GM18499 (cell line): Measurements from ENCODE around the gene INO80E.
"Not testable (repeated sequence)": the region's sequence is repeated elsewhere in the genome, so short reads cannot be mapped to it uniquely, and the experiment has no call there.

Experiments
- ATAC-seq: cut with Tn5 transposase; IDR thresholded peaks from one replicate; pipeline ENCODE4 v1.9.1; 2021; ENCODE audit warnings: moderate number of reproducible peaks; ENCODE audit not compliant: insufficient read depth, unreplicated experiment

INO80E gene

DNA sequence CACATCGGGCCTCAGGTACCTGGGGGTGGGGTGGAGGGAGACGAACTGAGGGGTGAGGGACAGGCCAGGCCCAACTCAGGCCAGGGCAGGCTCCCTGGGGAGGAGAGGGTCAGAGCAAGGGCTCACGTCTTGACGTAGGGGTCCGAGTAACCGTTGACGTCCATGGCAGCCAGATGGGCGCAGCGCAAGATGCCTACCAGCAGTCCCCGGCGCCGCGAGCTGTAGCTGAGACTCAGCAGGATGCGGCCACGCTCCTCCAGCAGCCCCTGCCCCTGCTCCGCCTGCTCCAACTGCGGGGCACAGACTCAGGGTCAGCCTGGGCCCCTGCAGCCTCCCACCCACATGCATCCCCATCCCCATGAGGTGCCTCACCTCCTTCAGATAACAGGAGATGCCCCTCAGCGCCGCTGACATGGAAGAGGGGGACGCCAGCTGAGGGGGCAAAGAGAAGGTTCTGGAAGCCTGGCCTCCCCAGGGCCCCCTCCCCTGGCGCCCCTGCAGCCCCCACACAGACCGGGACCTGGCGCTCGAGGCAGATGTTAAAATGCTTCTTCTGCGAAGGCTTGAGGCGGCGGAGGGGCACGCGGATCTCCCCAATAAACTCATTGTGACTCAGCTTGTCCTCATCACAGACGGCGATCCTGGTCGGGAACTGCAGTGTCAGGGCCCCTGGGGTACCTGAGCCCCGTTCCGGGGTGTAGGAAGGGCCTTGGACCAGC, 10.8 kb downstream of the INO80E start:
- no peak for ATAC-seq

DNA sequence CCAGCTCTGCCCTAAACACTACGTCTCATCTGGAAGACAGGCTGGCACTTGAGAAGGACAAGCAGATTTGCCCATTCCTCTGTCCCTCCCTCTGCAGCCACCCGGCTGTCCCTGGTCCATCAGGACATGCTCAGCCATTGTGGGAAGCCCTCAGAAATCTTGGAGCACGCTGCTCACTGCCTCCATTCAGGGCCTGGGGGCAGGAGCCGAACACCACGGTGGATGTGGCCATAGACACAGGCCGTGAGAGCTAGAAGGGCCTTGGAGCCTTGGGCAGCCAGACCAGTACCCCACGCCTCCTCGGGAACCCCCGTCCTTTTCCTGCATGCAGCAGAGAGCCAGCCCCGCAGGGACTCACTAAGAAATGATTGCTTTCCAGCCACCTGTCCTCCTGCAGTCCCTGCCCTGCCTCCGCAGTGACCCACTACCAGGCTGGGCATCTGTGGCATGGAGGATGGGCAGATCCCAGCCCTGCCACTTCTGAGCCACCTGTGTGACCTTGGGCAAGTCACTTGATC, 11.4 kb downstream of the INO80E start:
- ATAC-seq = no peak

DNA sequence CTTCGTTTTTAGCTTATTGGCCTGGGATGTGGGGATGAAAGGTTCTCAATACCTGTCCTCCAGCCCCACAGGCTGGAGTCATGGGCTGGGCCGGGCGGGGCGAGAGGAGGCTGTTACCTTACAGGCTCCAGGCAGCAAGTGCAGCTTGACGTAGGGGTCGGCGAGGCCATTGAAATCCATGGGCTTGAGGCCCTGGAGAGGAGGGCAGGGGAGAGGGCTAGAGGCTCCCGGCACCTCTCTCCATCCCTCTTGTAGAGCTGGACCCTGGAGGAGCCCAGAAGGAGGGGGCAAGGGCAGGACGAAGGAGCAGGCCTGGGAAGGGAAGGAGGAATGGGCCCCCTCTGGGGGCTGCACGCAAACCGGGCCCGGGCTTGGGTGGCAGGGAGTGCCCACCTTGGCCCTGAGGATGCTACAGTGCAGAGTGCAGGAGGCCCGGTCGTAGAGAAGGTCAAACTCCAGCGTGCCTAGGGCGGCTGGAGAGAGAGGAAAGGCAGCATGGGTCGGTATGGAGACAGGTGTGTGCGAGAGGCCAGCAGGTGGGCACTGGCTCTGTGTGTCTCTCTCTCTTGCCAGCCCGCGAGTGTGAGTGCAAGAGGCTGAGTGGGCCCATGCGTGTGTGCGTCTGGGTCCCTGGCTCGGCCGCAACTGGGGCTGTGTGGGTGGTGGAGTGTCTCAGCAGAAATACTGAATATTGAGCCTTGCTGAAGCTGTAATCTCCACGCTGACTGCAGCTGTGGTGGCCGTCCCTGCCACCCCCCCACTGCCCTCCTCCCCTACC, 13.2 kb downstream of the INO80E start:
- ATAC-seq = no peak

DNA sequence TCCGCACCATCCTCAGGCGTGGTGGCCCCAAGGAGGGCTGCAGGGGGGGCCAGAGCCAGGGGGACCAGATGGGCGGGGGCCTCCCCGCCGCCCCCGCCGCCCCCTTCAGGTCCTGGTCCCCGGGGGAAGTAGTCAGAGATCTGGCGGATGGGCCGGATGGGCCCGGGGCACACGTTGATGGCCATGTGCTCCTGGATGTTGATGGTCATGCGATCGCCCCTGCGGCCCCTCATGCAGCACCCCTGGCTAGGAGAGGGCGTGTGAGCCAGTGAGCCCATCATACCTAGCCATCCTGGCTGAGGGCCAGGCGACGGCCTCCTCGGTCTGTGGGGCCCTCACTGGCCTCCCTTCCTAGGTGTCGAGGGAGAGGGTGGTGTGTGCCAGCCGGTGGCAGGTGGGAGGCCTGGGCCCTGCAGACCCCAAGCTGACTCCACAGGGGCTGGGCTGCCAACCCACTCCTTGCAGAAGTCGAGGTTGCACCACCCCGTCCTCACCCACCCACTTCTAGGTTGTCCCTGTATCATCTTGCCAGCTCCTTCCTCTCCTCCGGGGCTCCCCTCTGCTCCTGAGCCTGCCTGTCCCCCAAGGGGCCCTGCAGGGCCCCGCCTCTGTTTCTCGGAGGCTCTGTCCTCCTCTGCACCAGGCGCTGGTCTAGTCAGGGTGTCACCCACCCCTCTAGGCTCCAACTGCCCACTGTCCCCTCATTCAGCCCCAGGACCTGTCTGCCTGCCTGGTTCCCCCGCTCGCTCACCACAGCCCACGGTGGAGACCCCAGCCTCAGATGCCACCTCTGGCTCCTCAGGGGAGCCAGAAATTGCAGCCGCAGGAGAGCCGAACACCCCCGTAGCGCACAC, 14.2 kb downstream of the INO80E start:
- no peak for ATAC-seq

DNA sequence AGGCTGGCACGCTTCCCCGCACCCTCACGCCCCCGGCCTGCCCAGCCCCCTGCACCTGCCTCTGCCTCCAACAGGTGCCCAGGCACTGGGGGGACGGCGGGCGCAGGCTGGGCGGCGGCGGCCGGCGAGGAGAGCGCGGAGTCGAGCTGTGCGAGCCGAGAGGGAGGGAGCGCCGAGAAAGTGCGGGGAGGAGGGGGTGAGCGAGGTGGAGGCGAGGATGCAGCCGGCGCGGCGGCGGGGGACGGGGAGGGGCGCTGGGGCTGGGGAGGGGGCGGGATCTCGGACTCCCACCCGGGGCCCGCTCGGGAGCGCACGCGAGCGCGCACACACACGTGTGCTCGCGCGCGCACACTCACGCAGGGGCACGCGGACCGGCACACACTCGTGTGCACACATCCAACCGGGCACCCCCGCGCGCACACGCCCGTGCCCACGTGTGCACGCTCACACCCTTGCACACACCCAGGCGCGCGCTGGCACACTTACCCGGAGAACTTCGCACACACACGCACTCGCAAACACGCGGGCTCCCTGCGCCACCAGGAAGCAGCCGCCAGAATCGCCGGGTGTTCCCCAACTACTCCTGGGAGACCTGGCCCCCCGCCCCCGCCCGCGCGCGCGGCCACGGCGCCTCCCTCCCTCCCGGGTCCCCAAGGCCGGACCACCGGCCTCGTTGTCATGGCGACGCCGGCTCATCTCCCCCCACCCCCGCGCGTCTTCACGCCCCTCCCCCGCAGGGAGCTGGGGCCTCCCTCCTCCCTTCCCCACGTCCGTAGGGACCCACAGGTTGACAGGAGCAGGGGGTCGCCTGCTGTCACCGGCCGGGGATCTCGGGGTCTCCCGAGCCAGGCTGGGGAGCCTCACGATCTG, 15.0 kb downstream of the INO80E start, which contains the start of gene DOC2A:
DOC2A (minus strand) TSS at position 184 of the 870 bp plus-strand sequence. CDS start 805 bp downstream, outside the sequence.
- no peak for ATAC-seq

DNA sequence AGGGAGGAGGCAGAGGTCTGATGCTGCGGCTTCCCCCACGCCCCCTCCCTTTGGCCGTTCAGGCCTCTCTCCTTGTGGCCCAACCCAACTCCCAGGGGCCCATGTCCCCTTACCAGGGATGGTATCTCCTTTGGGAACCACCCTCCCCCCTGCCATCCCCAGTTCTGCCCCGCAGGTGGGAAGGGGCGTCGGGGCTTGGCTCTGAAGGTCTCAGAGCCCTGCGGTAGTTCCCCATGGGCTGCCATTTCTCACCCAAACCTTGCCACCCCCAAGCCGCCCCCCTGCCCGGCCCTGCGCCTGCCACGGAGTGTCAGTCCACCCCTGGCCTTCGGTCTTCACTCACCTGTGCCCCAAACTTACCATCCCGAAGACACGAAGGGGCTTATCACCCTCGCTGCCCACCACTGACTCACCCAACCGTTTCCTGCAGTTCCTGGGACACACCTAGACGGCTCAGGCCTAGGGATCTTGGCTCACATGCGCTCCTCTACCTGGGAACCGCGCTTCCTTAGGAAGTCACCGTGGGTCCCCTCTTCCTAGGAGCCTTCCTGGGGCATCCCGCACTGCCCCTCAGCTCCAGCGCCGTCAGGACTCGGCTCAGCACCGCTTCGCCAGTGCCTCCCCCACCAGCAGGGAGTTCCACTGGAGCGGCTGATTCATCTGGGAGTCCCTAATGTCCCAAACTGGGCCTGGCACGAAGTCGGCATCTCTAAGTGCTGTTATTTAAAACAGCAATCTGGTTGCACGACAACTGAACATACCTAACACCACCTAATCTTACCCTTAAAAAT, 15.9 kb downstream of the INO80E start:
- ATAC-seq = no peak

- not testable (repeated sequence) for ATAC-seq
Observed at GRCh38 chr16:30012598-30012997, 16.6 kb downstream of the INO80E start.

DNA sequence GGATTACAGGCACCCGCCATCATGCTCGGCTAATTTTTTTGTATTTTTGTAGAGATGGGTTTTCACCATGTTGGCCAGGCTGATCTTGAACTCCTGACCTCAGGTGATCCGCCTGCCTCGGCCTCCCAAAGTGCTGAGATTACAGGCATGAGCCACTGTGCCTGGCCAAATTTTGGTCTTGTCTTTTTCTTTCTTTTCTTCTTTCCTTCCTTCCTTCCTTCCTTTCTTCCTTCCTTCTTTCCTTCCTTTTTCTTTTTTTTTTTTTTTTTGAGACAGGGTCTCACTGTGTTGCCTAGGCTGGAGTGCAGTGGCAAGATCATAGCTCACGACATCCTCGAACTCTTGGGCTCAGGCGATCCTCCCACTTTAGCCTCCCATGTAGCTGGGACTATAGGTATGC, 19.4 kb downstream of the INO80E start:
- ATAC-seq = not testable (repeated sequence)

- ATAC-seq = no peak
Observed at GRCh38 chr16:30016555-30017276, 20.7 kb downstream of the INO80E start.

DNA sequence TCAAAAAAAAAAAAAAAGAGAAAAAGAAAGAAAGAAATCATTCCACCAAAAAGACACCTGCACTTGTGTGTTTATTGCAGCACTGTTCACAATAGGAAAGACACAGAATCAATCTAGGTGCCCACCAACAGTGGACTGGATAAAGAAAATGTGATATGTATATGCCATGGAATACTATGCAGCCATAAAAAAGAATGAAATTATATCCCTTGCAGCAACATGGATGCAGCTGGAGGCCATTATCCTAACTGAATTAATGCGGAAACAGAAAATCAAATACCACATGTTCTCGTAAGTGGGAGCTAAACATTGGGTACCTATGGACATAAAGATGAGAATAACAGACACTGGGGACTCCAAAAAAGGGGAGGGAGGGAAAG, 21.2 kb downstream of the INO80E start:
- ATAC-seq = no peak

GRCh38 chr16:30017937-30018336, 21.9 kb downstream of the INO80E start:
- not testable (repeated sequence) for ATAC-seq

DNA sequence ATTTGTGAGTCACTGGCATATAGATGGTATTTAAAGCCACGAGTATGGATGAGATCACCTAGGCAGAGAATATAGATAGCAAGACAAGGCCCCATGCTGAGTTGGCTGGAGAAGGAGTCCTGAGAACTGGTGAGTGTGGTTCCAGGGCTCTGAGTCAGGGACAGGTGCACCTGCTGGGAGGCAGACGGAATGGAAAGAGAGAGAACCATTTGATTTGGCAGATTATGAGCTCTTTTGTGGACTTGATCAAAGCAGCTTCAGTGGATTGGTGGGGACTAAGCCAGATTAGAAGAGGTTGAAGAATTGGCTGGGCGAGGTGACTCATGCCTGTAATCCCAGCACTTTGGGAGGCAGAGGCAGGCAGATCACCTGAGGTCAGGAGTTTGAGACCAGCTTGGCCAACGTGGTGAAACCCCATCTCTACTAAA, 22.7 kb downstream of the INO80E start:
- no peak for ATAC-seq

- no peak for ATAC-seq
Observed at GRCh38 chr16:30022887-30023286, 26.8 kb downstream of the INO80E start, which contains the start of gene C16orf92. C16orf92 (plus strand) TSS chr16:30023198; CDS start chr16:30023341, 143 bp downstream.

DNA sequence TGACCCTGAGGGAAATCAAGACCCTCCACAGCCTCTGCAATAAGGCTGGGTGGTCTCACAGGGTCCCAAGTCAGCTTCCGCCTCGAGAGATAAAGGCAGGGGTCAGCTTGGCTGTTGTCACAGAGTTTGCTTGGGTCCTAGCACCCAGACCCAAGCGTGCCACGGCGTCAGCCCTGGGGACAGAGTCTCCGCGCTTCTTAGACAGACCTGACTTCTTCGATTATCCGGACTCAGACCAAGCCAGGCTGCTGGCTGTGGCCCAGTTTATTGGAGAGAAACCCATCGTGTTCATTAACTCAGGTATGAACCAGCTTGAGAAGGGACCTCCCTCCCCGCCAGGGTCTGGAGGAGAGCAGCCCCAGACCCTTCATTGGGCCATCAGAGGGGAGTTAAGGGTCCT, 27.5 kb downstream of the INO80E start:
- ATAC-seq = no peak

DNA sequence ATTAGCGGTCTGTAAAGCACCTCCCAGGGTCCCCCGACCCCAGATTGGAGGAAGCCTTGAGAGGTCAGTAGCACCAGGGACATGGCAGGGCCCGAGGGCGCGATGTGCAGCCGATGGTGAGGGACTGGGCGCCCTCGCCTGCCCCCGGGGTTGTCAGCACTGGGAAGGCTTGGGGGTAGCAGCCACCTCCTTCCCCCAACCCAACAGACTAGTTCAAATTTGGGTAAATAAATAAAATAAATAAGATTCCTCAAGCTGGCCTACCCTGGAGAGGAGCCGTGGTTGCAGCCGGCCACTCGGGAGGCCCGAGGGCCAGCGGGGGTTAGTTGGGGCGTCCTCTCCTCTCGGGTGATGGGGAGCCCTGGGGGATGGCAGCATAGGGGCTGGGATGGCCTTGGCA, 28.4 kb downstream of the INO80E start:
- ATAC-seq = no peak

GRCh38 chr16:30025156-30025555, 29.1 kb downstream of the INO80E start:
- ATAC-seq = no peak

DNA sequence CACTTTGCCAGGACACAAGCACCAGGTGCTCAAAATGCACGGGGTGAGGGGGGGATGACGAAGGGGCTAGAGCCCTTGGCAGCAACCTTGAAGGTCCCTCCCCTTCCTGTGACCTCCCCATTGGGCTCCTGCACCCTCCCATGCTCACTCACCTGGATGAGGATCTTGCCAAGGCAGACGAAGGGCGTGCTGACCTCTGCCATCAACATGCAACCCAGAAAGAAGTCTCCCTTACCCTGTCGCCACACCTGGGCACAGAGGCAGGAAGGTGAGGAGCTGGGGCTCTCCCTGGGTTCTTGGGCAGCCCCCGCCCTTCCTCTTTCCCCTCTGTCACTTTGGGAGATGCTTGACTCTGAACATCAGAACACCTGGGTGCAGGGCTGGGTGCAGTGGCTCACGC, 29.5 kb downstream of the INO80E start:
- ATAC-seq = no peak

GRCh38 chr16:30026449-30026848, 30.4 kb downstream of the INO80E start:
- no peak for ATAC-seq
